GF-D8 (cell line): ENCODE measurements around the gene KRT20.

ENCODE experiments used
- DNase-seq: peaks from one replicate; lab custom pipeline; 2025; lab: John Stamatoyannopoulos, UW

KRT20 gene

DNA sequence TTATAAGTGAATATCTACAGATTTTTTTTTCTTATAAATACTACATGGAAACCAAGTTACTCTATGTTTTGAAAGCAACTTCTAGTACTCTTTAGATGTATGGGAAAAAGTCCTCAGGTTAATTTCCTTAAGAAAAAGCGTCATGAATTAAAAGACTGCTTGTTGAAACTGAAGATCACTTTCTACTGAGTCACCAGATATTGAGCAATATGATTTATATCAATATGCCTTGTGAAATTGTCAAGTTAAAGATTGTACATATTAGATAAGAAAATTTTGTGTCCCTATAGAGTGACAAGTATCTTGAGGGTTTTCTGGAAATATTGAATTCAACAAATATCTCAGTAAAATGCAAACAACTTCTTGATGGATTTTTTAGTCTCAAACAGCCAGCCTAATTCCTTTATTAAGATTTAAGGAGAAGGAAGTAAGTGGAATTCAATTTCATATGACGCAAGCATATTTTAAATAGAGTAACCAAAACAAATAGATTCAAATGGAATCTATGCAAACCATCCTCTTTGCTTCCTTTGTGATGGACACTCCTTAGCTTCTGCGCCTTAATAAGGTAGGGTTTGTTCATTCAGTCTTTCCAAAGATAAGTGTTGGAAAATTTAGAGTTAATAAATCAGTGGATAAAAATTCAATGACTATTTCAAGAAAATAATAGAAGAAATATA, 34.6 kb downstream of the KRT20 start:
- no peak for DNase-seq

- no peak for DNase-seq
Observed at GRCh38 chr17:40849723-40850122, 35.3 kb downstream of the KRT20 start.

- no peak for DNase-seq
Observed at GRCh38 chr17:40848583-40849235, 36.3 kb downstream of the KRT20 start.

GRCh38 chr17:40846515-40847144, 38.4 kb downstream of the KRT20 start:
- no peak for DNase-seq

DNA sequence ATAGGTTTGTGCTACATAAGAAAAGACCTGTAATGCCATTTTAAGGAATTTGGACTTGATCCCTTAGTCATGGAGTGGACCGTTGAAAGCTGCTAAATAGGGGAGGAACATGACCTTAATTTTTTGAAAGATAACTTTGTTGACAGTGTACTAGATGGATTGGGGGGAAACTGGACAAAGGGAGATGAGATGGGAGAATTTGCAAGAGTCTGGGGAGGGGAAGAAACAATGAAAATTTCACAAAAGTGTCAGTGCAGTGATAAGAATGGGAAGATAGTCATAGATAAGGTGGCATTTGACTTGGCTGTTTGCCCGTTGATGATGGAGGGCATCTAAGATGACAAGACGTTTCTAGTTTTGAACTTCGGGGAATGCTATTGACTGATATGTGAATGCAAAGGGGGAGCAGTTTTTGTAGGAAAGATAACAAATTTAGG, 40.4 kb downstream of the KRT20 start:
- no peak for DNase-seq

GRCh38 chr17:40843242-40843641, 41.8 kb downstream of the KRT20 start:
- no peak for DNase-seq

- DNase-seq: no peak
Observed at GRCh38 chr17:40841246-40841645, 43.8 kb downstream of the KRT20 start.

DNA sequence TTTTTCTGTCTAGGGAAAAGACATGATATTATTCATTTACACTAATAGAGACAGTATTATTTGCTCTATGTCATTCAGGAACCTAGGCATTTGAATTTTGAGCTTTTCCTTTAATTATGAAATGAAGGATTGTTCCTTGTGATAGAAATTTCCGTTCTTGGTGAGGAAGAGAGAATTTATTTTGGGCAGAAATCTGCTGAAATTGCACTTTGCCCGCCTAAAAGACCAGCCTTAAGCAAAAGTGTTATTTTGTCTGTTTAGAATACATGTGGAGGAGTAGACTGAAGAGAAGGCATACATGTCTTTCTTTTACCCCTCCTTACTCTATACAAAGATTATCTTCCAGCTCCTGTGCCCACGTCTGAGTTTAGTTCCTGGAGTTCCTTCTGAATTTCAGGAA, 45.8 kb downstream of the KRT20 start:
- no peak for DNase-seq

- DNase-seq: no peak
Observed at GRCh38 chr17:40836020-40836419, 49.0 kb downstream of the KRT20 start.

DNA sequence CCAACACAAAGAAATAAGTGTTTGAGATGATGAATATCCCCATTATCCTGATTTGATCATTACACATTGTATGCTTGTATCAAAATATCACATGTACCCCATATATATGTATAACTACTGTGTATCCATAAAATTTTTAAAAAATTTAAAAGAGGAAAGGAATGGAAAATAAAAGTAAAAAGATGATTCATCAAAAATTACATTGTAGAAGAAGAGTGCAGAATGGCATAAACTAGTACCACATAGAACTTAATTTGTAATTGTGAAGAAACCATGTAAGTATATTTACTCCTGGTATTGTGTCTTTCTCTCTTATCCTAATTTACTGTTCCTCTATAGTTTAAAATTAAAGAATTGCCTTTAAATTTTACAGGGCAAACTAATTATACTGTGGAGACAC, 51.2 kb downstream of the KRT20 start:
- DNase-seq: no peak

DNA sequence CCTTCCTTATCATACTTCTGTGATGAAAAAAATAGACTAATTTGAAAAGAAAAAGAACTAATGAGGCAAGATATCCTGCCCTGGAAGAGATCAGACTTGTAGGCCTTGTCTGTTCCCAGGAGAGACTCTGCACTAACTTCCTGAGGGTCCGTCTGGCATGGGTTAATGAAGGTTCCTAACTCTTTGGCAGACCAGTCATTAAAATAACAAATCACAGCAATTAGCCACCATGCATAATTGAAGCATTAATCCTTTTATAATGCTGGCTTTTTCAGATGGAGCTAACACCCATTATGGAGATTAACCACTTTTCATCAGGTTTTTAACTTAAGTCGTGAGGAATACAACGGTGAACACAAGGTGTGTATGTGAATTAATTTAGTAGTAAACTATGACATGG, 52.2 kb downstream of the KRT20 start:
- DNase-seq: no peak

GRCh38 chr17:40830085-40830776, 54.8 kb downstream of the KRT20 start:
- no peak for DNase-seq

DNA sequence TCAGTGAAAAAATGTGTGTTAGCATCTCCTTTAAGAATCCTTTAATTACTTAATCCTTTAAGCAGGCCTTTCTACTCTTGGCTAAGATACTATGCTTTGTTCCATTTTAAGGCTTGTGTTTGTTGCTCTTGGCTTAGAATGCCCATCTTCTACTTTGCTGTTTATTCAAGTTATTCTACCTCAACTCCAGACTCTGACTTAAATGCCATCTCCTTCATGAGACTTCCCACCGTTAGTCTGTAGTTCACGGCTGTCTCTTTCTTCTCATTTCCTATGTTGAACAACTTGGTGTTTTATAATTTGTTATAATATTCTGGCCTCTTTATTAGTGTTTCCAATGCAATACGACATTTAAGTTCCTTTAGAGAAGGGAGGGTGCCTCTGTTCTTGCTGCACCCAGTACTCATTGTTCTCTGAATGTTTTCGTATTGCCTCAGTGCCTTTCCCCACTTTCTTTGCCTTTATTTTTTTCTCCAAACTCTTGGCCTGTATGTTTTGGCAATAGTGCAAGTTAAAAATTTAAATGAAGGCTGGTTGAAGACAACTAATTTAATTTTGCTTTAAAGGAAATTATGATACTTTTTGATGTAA, 56.5 kb downstream of the KRT20 start:
- no peak for DNase-seq

DNA sequence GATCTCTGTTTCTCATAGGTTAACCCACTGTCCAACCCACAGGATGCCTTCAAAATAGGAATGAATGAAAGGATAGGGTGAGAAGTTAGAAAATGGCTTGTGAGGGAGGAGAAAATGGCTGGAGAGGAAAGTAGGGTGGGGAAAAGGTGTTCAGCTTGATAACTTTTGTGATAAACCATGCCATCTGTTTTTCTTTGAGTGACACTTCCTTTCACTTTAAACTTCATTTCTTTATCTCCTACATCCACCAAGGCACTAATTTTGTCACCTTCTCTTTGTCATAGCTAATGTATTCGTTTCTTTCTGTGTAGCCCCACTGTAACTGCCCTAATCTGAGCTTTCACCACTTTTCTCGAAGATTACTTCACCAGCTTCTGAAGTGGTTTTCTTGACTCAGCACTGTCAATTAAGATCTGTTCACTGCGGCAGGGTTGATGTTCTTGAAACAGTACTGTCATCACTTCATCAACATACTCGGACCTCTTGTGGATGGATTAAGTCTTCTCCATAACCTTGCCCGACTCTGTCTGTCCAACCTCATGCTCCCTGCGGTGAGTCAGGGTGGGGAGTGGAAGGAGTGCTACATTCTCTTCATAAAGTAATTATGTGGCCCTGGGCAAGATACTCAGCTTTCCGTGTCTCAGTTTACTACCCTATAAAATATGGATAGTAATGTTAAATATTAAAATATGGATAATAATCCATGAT, 57.1 kb downstream of the KRT20 start:
- DNase-seq: no peak
